ENCODE results near the gene ENTPD8. TPM values are rescaled to one million over a fixed set of nuclear protein-coding genes. Genes with fewer than 3 reads are reported as not detected.

Gene ENTPD8
- total and polyA plus RNA-seq, 2 experiments from 2014 or later = 7.1 to 16.5 TPM

- H3K9me2 ChIP-seq (replicated peaks; ENCODE audit: insufficient read depth) = no peaks in the 10 kb centered on the region
- no peaks in the 10 kb centered on the region for H4K20me1 ChIP-seq (ENCODE audit: insufficient read depth, poor library complexity, severe bottlenecking)
- no peak overlapping the region for H3K4me2 ChIP-seq
- H3K4me1 ChIP-seq (ENCODE audit: insufficient read depth) = peaks cover 5% of the 10 kb centered on the region
- no peaks in the 10 kb centered on the region for H3K27me3 ChIP-seq
- no peak for TF ChIP-seq EZH2 (IDR thresholded peaks at IDR 0.05; ENCODE audit: borderline replicate concordance)
- TF ChIP-seq CTCF (IDR thresholded peaks at IDR 0.05; ENCODE audit: poor library complexity) = no peak
- TF ChIP-seq EZH2phosphoT487 (IDR thresholded peaks at IDR 0.05; ENCODE audit: low read depth, severe bottlenecking, unreplicated experiment) = no peak
- H3K27ac ChIP-seq = no peak overlapping the region
- no peaks in the 10 kb centered on the region for H3K36me3 ChIP-seq (replicated peaks; ENCODE audit: insufficient read depth, low read depth)
- no peak overlapping the region for H3K4me3 ChIP-seq
- no peaks in the 10 kb centered on the region for H3K79me2 ChIP-seq
- no peak overlapping the region for H2AFZ ChIP-seq
- no peaks in the 10 kb centered on the region for H3K9me3 ChIP-seq (ENCODE audit: low read depth)
- no peak for DNase-seq (ENCODE audit: low spot score)
- 89% methylated on average over 18 of the region's 18 CpGs for WGBS (ENCODE audit: low lambda C conversion rate, missing lambda C conversion rate)
Measured at GRCh38 chr9:137439158-137439714, 1.9 kb downstream of the ENTPD8 start.

GRCh38 chr9:137438591-137439157 is 2.5 kb downstream of the ENTPD8 start:
- H3K9me3 ChIP-seq (ENCODE audit: low read depth) = no peaks in the 10 kb centered on the region
- no peaks in the 10 kb centered on the region for H4K20me1 ChIP-seq (ENCODE audit: insufficient read depth, poor library complexity, severe bottlenecking)
- no peak overlapping the region for H2AFZ ChIP-seq
- H3K9me2 ChIP-seq (replicated peaks; ENCODE audit: insufficient read depth) = no peaks in the 10 kb centered on the region
- no peak overlapping the region for H3K27ac ChIP-seq
- no peaks in the 10 kb centered on the region for H3K79me2 ChIP-seq
- no peaks in the 10 kb centered on the region for H3K27me3 ChIP-seq
- 96% methylated on average over 14 of the region's 22 CpGs for WGBS (ENCODE audit: low lambda C conversion rate, missing lambda C conversion rate)
- no peak for TF ChIP-seq EZH2phosphoT487 (IDR thresholded peaks at IDR 0.05; ENCODE audit: low read depth, severe bottlenecking, unreplicated experiment)
- TF ChIP-seq CTCF (IDR thresholded peaks at IDR 0.05; ENCODE audit: poor library complexity) = no peak
- no peak for TF ChIP-seq EZH2 (IDR thresholded peaks at IDR 0.05; ENCODE audit: borderline replicate concordance)
- no peak overlapping the region for H3K4me2 ChIP-seq
- DNase-seq (ENCODE audit: low spot score) = no peak
- no peaks in the 10 kb centered on the region for H3K36me3 ChIP-seq (replicated peaks; ENCODE audit: insufficient read depth, low read depth)
- H3K4me3 ChIP-seq = no peak overlapping the region
- H3K4me1 ChIP-seq (ENCODE audit: insufficient read depth) = peaks cover 5% of the 10 kb centered on the region

- Histone ChIP-seq H4K20me1 (ENCODE audit: insufficient read depth, poor library complexity, severe bottlenecking) (no peaks in the 10 kb centered on the region), H3K27me3 (no peaks in the 10 kb centered on the region), H3K9me2 (replicated peaks; ENCODE audit: insufficient read depth) (no peaks in the 10 kb centered on the region), H3K36me3 (replicated peaks; ENCODE audit: insufficient read depth, low read depth) (no peaks in the 10 kb centered on the region), H3K79me2 (no peaks in the 10 kb centered on the region), H3K4me1 (ENCODE audit: insufficient read depth) (peaks cover 5% of the 10 kb centered on the region), H3K4me2 (no peak overlapping the region), H3K9me3 (ENCODE audit: low read depth) (no peaks in the 10 kb centered on the region), H3K27ac (no peak overlapping the region), H2AFZ (no peak overlapping the region), H3K4me3 (no peak overlapping the region)
- WGBS (ENCODE audit: low lambda C conversion rate, missing lambda C conversion rate) = 91% methylated on average over 34 of the region's 40 CpGs
- DNase-seq (ENCODE audit: low spot score) = no peak
- TF ChIP-seq EZH2phosphoT487 (IDR thresholded peaks at IDR 0.05; ENCODE audit: low read depth, severe bottlenecking, unreplicated experiment) (no peak), CTCF (IDR thresholded peaks at IDR 0.05; ENCODE audit: poor library complexity) (no peak), EZH2 (IDR thresholded peaks at IDR 0.05; ENCODE audit: borderline replicate concordance) (no peak)
Measured at GRCh38 chr9:137437691-137438590, 3.2 kb downstream of the ENTPD8 start.

Data from hepatocyte (in vitro differentiated cells).